Measurements from ENCODE around the gene PSMB10. TPM values are rescaled to one million over a fixed set of nuclear protein-coding genes. Genes with fewer than 3 reads are reported as not detected.
"Not testable (repeated sequence)": the region's sequence is repeated elsewhere in the genome, so short reads cannot be mapped to it uniquely, and the experiment has no call there.

PSMB10 gene
- total and polyA plus RNA-seq, 10 donors = 80.3 to 236 (median 141) TPM

- no peak overlapping the region for H3K27ac ChIP-seq
- no peak overlapping the region for H3K4me3 ChIP-seq
- TF ChIP-seq POLR2A (IDR thresholded peaks at IDR 0.05) (no peak), CTCF (IDR thresholded peaks at IDR 0.05 in 8 of 11, conservative IDR thresholded peaks at IDR 0.05 in 3 of 11) (no peak), POLR2AphosphoS5 (IDR thresholded peaks at IDR 0.05) (no peak)
- 82 to 93% (median 90%) methylated on average over 4 of the region's 4 CpGs for WGBS, 5 donors
- H3K9me3 ChIP-seq = no peaks in the 10 kb centered on the region
- H3K27me3 ChIP-seq (replicated peaks in 1 of 7) = no peaks in the 10 kb centered on the region
- H3K4me1 ChIP-seq = peaks cover 0 to 27% (median 8%) of the 10 kb centered on the region in 6 donors
- no peak for DNase-seq
- intact Hi-C loops (cut with DNase I; ENCODE audit: low total_unique reads) = no loop called here
- H3K36me3 ChIP-seq = peaks cover 0 to 98% (median 11%) of the 10 kb centered on the region in 6 donors
Observed at GRCh38 chr16:67917852-67918236, 18.8 kb downstream of the PSMB10 start.

- Histone ChIP-seq H3K4me3 (no peak overlapping the region), H3K27ac (no peak overlapping the region), H3K4me1 (peaks cover 0 to 27% (median 8%) of the 10 kb centered on the region in 6 donors), H3K36me3 (peaks cover 0 to 98% (median 11%) of the 10 kb centered on the region in 6 donors), H3K27me3 (replicated peaks in 1 of 7) (no peaks in the 10 kb centered on the region), H3K9me3 (no peaks in the 10 kb centered on the region)
- 79 to 91% (median 81%) methylated on average over 5 to 6 of the region's 6 CpGs for WGBS, 5 donors
- TF ChIP-seq CTCF (IDR thresholded peaks at IDR 0.05 in 8 of 11, conservative IDR thresholded peaks at IDR 0.05 in 3 of 11) = no peak
- TF ChIP-seq POLR2AphosphoS5 (IDR thresholded peaks at IDR 0.05) = no peak
- no peak for DNase-seq
- intact Hi-C loops (cut with DNase I; ENCODE audit: low total_unique reads) = no loop called here
Observed at GRCh38 chr16:67917140-67917851, 19.4 kb downstream of the PSMB10 start.

- H3K27ac ChIP-seq = no peak overlapping the region
- intact Hi-C loops (cut with DNase I; ENCODE audit: low total_unique reads) = no loop called here
Observed at GRCh38 chr16:67915831-67916723, 20.6 kb downstream of the PSMB10 start.

DNA sequence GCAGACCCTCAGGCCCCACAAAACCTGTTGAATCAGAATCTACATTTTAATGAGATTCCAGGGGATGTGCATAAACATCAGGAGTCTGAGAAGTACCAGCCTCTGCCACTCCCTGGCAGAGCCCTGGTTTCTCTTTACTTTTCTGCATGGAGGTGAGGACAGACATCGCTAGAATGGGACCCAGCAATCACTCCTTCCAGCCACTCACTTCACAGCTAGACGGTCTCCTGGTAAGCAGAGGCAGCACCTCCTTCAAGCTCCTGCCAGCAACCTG lies 21.2 kb downstream of the PSMB10 start:
- Histone ChIP-seq H3K36me3 (peaks cover 0 to 100% (median 16%) of the 10 kb centered on the region in 6 donors), H3K4me1 (peaks cover 0 to 35% (median 8%) of the 10 kb centered on the region in 6 donors)
- H3K27ac ChIP-seq; H3K27me3 ChIP-seq (replicated peaks in 1 of 7); DNase-seq; H3K9me3 ChIP-seq; intact Hi-C loops (cut with DNase I; ENCODE audit: low total_unique reads); H3K4me3 ChIP-seq: not testable (repeated sequence)
- WGBS, 5 donors = 76 to 92% (median 88%) methylated on average over 1 to 2 of the region's 2 CpGs

More at GRCh38 chr16:67915831-67916723, 20.6 kb downstream of the PSMB10 start:
- Histone ChIP-seq H3K4me1 (peaks cover 0 to 29% (median 8%) of the 10 kb centered on the region in 6 donors), H3K9me3 (no peaks in the 10 kb centered on the region), H3K36me3 (peaks cover 0 to 98% (median 12%) of the 10 kb centered on the region in 6 donors), H3K4me3 (no peak overlapping the region), H3K27me3 (replicated peaks in 1 of 7) (no peaks in the 10 kb centered on the region)
- 81 to 90% (median 82%) methylated on average over 7 of the region's 7 CpGs for WGBS, 5 donors
- TF ChIP-seq POLR2AphosphoS5 (IDR thresholded peaks at IDR 0.05) = no peak
- TF ChIP-seq CTCF (IDR thresholded peaks at IDR 0.05 in 8 of 11, conservative IDR thresholded peaks at IDR 0.05 in 3 of 11) = no peak
- TF ChIP-seq POLR2A (IDR thresholded peaks at IDR 0.05) = no peak
- no peak for DNase-seq
